GM18861 (cell line): Measurements from ENCODE around the gene SLC25A44.

Experiments used
- ATAC-seq: cut with Tn5 transposase; IDR thresholded peaks from one replicate; pipeline ENCODE4 v1.9.1; 2021; ENCODE audit not compliant: unreplicated experiment

Gene SLC25A44

GRCh38 chr1:156193488-156194299, at the start of gene SLC25A44:
Gene SLC25A44, plus strand, starts transcription at chr1:156194104. Its CDS starts 5,744 bp downstream, at chr1:156199848.
- peak; percentile 92 for ATAC-seq

- no peak for ATAC-seq
Observed at GRCh38 chr1:156144742-156145141, 49.2 kb upstream of the SLC25A44 start.

- ATAC-seq: no peak
Observed at GRCh38 chr1:156145650-156146019, 48.3 kb upstream of the SLC25A44 start.

GRCh38 chr1:156146020-156146768, 47.7 kb upstream of the SLC25A44 start:
- ATAC-seq: no peak

- ATAC-seq: no peak
Observed at GRCh38 chr1:156146769-156147405, 47.0 kb upstream of the SLC25A44 start.

GRCh38 chr1:156148216-156148615, 45.7 kb upstream of the SLC25A44 start:
- no peak for ATAC-seq

GRCh38 chr1:156149374-156150332, 44.3 kb upstream of the SLC25A44 start:
- peak; percentile 36 for ATAC-seq

- no peak for ATAC-seq
Observed at GRCh38 chr1:156150333-156151011, 43.4 kb upstream of the SLC25A44 start.

- ATAC-seq: no peak
Observed at GRCh38 chr1:156151093-156151688, 42.7 kb upstream of the SLC25A44 start.

GRCh38 chr1:156152628-156153027, 41.3 kb upstream of the SLC25A44 start:
- ATAC-seq: no peak

- no peak for ATAC-seq
Observed at GRCh38 chr1:156153362-156153761, 40.5 kb upstream of the SLC25A44 start, which contains the start of gene SEMA4A. Gene SEMA4A, plus strand, starts transcription at chr1:156153585. Its CDS starts 994 bp downstream, at chr1:156154579.

GRCh38 chr1:156154317-156154749, 39.6 kb upstream of the SLC25A44 start:
- peak; percentile 42 for ATAC-seq

- ATAC-seq: no peak
Observed at GRCh38 chr1:156155756-156156510, 38.0 kb upstream of the SLC25A44 start.

- peak; percentile 32 for ATAC-seq
Observed at GRCh38 chr1:156157506-156157905, 36.4 kb upstream of the SLC25A44 start.

- ATAC-seq: no peak
Observed at GRCh38 chr1:156157966-156158365, 35.9 kb upstream of the SLC25A44 start.

GRCh38 chr1:156160000-156160742, 33.7 kb upstream of the SLC25A44 start:
- no peak for ATAC-seq

- ATAC-seq: no peak
Observed at GRCh38 chr1:156160743-156161171, 33.1 kb upstream of the SLC25A44 start.
